Duodenal mucosa (tissue), 2 donors: Measurements from ENCODE around the gene LCE5A.
A peak's percentile ranks its signal among the peaks of the same experiment; 100 is the strongest.
"Not testable (repeated sequence)": the region's sequence is repeated elsewhere in the genome, so short reads cannot be mapped to it uniquely, and the experiment has no call there.

Source experiments
- H3K27ac ChIP-seq: one replicate; pipeline ENCODE4 v1.7.0; 2013; ENCODE audit warnings: low read depth, low read length
- H3K27me3 ChIP-seq, 2 donors: one replicate each; pipeline ENCODE4 v1.7.0; 2013; ENCODE audit warnings: low read length in 2 of 2, control low read depth in 1 of 2; ENCODE audit not compliant: insufficient read depth in 2 of 2, control insufficient read depth in 1 of 2
- H3K36me3 ChIP-seq, 2 donors: one replicate each; pipeline ENCODE4 v1.7.0; 2013; ENCODE audit warnings: low read length in 2 of 2, control low read depth in 1 of 2; ENCODE audit not compliant: insufficient read depth in 2 of 2, control insufficient read depth in 1 of 2
- H3K4me1 ChIP-seq, 2 donors: one replicate each; pipeline ENCODE4 v1.7.0; 2013; ENCODE audit warnings: low read length in 2 of 2, control low read depth in 1 of 2; ENCODE audit not compliant: insufficient read depth in 2 of 2, control insufficient read depth in 1 of 2
- H3K4me3 ChIP-seq, 2 donors: one replicate each; pipeline ENCODE4 v1.7.0; 2013; ENCODE audit warnings: low read length in 2 of 2, low read depth in 1 of 2
- H3K9ac ChIP-seq, 2 donors: one replicate each; pipeline ENCODE4 v1.7.0; 2013; ENCODE audit warnings: low read length in 2 of 2, low read depth in 1 of 2
- H3K9me3 ChIP-seq, 2 donors: one replicate each; pipeline ENCODE4 v1.7.0; 2013; ENCODE audit warnings: low read length in 2 of 2, control low read depth in 1 of 2; ENCODE audit not compliant: control insufficient read depth in 1 of 2

The LCE5A gene

DNA sequence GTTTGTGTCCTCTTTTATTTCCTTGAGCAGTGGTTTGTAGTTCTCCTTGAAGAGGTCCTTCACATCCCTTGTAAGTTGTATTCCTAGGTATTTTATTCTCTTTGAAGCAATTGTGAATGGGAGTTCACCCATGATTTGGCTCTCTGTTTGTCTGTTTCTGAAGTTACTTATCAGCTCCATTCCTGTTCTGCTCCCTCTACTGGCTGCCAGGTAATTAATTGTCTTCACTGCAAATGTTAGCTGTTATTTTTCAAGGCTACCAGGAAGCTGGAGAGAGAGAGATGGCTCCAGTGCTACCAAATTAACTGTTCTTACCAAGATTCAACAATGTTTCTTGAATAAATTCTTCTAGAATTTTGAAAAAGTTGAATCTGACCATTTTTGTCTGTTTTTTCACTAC lies 19.1 kb upstream of the LCE5A start:
- H3K27me3 ChIP-seq, H3K9ac ChIP-seq, H3K4me1 ChIP-seq, H3K36me3 ChIP-seq, H3K4me3 ChIP-seq, H3K27ac ChIP-seq, H3K9me3 ChIP-seq: not testable (repeated sequence)

DNA sequence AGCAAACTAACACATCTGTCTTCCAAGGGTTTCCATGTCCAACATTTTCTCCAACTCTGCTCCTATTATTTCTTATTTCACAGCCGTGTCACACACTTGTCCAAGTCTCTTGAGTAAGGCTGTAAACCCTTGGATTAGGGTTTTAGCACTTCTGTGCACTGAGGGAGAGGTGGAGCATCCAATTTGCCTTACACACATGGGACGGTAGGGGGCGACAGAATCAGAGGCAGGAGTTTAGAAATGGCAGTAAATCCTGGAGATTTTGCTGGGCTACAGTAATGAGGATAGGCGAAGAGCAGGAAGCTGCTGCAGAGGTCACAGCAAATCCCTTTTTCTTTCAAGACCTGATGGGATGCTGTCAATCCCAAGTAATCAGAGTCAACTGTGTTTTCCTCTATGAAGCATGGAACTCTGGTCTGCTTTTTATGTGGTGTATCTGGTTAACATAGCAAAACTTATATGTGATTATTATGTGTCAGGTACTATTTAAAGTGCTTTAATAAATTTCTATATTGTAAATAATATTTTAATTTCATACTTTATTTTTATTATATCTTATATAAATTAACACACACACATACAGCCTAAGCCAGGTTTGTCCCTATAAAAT lies 15.4 kb upstream of the LCE5A start:
- H3K9me3 ChIP-seq: no peaks in the 10 kb centered on the region
- no peaks in the 10 kb centered on the region for H3K36me3 ChIP-seq
- no peaks in the 10 kb centered on the region for H3K4me1 ChIP-seq
- H3K4me3 ChIP-seq: no peak overlapping the region
- no peaks in the 10 kb centered on the region for H3K27me3 ChIP-seq
- no peak overlapping the region for H3K9ac ChIP-seq
- H3K27ac ChIP-seq: no peak overlapping the region

GRCh38 chr1:152497273-152497672 lies 13.3 kb upstream of the LCE5A start:
- H3K4me1 ChIP-seq: no peaks in the 10 kb centered on the region
- H3K4me3 ChIP-seq: no peak overlapping the region
- H3K27ac ChIP-seq: no peak overlapping the region
- H3K9ac ChIP-seq: no peak overlapping the region
- no peaks in the 10 kb centered on the region for H3K9me3 ChIP-seq
- H3K36me3 ChIP-seq: no peaks in the 10 kb centered on the region
- H3K27me3 ChIP-seq: no peaks in the 10 kb centered on the region

- Histone ChIP-seq H3K27ac (no peak overlapping the region), H3K9me3 (no peaks in the 10 kb centered on the region), H3K4me3 (no peak overlapping the region)
These were observed 8.9 kb upstream of the LCE5A start for GRCh38 chr1:152501704-152502103.

DNA sequence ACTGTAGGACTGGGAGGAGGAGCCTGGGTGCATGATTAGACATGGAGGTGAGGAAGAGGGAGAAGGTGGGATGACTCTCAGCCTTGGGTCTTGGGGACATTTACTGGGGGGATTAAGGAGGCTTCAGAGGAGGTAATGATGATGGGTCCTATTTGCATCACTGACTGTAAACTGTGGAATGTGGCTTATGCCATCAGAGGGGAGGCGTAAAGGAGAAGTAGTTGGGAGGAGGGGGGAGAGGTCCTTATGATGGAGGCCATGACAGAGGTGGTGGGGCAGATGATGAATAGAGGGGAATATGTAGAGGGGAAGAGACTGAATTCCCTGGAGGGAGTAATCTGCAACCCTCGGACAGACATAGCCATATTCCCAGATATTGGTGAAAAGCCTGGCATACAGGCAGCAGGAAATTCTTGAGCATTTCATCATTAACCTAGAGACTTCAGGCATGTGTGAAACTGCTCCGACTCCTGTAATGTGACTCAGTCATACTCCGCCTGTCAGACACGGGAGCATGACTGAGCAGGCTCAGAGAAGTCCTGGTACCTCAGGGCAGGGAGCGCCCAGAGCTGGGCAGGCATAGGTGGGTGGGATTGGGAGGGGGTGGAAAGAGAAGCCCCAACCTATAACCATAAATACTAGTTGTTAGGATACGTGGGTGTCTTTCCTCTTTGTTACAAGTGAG lies 8.0 kb upstream of the LCE5A start:
- Histone ChIP-seq H3K9me3 (no peaks in the 10 kb centered on the region), H3K36me3 (no peaks in the 10 kb centered on the region), H3K9ac (no peak overlapping the region), H3K27me3 (no peaks in the 10 kb centered on the region), H3K4me1 (no peaks in the 10 kb centered on the region), H3K27ac (no peak overlapping the region), H3K4me3 (no peak overlapping the region)

More at GRCh38 chr1:152501704-152502103, 8.9 kb upstream of the LCE5A start:
- Histone ChIP-seq H3K4me1 (no peaks in the 10 kb centered on the region), H3K9ac (no peak overlapping the region), H3K36me3 (no peaks in the 10 kb centered on the region), H3K27me3 (no peaks in the 10 kb centered on the region)

- Histone ChIP-seq H3K27ac (no peak overlapping the region), H3K9ac (no peak overlapping the region), H3K4me1 (no peaks in the 10 kb centered on the region), H3K4me3 (no peak overlapping the region), H3K9me3 (no peaks in the 10 kb centered on the region), H3K36me3 (no peaks in the 10 kb centered on the region), H3K27me3 (no peaks in the 10 kb centered on the region)
These were observed 5.5 kb upstream of the LCE5A start for GRCh38 chr1:152505083-152505482.

- Histone ChIP-seq H3K27me3 (peaks cover 0 to 8% of the 10 kb centered on the region in 2 donors), H3K27ac (no peak overlapping the region)
These were observed 3.6 kb upstream of the LCE5A start for GRCh38 chr1:152506899-152507498.

DNA sequence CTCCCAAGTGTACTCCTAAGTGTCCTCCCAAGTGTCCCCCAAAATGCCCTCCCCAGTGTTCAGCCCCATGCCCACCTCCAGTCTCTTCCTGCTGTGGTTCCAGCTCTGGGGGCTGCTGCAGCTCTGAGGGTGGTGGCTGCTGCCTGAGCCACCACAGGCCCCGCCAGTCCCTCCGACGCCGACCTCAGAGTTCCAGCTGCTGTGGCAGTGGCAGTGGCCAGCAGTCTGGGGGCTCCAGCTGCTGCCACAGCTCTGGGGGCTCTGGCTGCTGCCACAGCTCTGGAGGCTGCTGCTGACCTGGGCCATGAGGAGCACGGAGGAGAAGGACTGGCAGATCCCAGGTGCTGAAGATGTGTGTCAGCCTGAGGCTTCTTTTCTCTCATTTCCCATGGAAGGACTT lies 993 bp downstream of the LCE5A start:
- H3K9ac ChIP-seq: no peak overlapping the region
- no peak overlapping the region for H3K27ac ChIP-seq
- no peaks in the 10 kb centered on the region for H3K36me3 ChIP-seq
- no peaks in the 10 kb centered on the region for H3K9me3 ChIP-seq
- H3K4me3 ChIP-seq: no peak overlapping the region
- H3K27me3 ChIP-seq: peaks cover 8 to 30% of the 10 kb centered on the region in 2 donors
- H3K4me1 ChIP-seq: peaks cover under 1 to 6% of the 10 kb centered on the region in 2 donors

More at GRCh38 chr1:152506899-152507498, 3.6 kb upstream of the LCE5A start:
- no peaks in the 10 kb centered on the region for H3K4me1 ChIP-seq
- no peak overlapping the region for H3K9ac ChIP-seq
- no peaks in the 10 kb centered on the region for H3K9me3 ChIP-seq
- no peak overlapping the region for H3K4me3 ChIP-seq
- no peaks in the 10 kb centered on the region for H3K36me3 ChIP-seq

GRCh38 chr1:152513081-152513480 lies 2.5 kb downstream of the LCE5A start:
- H3K4me1 ChIP-seq: peaks cover 9 to 14% of the 10 kb centered on the region in 2 donors
- no peaks in the 10 kb centered on the region for H3K9me3 ChIP-seq
- H3K27ac ChIP-seq: no peak overlapping the region
- H3K27me3 ChIP-seq: peaks cover 8 to 30% of the 10 kb centered on the region in 2 donors
- no peak overlapping the region for H3K9ac ChIP-seq
- H3K4me3 ChIP-seq: no peak overlapping the region
- no peaks in the 10 kb centered on the region for H3K36me3 ChIP-seq

DNA sequence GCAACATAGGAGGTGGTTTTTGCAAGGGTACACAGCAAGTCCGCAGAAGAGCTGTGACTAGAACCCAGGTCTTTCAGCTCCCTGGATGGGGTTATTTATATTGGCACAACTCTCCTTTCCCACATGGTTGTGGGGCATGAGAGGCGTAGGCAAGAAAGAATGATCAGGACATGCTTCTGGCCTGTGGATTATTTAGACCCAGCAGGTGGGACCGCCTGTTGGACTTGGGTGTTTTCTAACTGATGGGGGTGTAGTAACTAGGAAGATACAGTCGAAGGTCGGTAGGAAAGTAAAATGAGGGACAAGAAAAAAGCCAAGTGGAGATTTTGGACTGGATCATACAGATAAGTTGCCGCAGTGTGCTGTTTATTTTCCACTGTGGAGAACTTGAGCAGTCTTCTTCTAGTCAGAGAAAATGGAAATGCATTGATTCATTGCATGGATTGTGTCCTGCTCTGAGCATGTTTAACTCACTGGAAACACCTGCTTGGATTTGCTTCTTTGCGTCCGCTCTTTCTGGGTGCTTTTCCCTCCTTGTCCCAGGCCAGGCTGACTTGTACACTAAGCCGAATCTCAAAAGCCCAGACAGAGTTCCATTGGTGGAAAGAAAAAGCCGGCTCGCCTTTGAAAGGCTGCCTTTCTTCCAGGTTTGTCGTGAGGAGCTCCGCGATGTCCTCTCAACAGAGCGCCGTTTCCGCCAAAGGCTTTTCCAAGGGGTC lies 4.3 kb downstream of the LCE5A start:
- H3K36me3 ChIP-seq: no peaks in the 10 kb centered on the region
- H3K9ac ChIP-seq: no peak overlapping the region
- no peak overlapping the region for H3K27ac ChIP-seq
- peaks cover 9 to 14% of the 10 kb centered on the region in 2 donors for H3K4me1 ChIP-seq
- H3K27me3 ChIP-seq: peaks cover 8 to 30% of the 10 kb centered on the region in 2 donors
- H3K4me3 ChIP-seq: peak overlapping the region; percentile 37 to 45
- no peaks in the 10 kb centered on the region for H3K9me3 ChIP-seq
